ENCODE data around the gene MSTO1.
"Not testable (repeated sequence)": the region's sequence is repeated elsewhere in the genome, so short reads cannot be mapped to it uniquely, and the experiment has no call there.

Gene MSTO1

DNA sequence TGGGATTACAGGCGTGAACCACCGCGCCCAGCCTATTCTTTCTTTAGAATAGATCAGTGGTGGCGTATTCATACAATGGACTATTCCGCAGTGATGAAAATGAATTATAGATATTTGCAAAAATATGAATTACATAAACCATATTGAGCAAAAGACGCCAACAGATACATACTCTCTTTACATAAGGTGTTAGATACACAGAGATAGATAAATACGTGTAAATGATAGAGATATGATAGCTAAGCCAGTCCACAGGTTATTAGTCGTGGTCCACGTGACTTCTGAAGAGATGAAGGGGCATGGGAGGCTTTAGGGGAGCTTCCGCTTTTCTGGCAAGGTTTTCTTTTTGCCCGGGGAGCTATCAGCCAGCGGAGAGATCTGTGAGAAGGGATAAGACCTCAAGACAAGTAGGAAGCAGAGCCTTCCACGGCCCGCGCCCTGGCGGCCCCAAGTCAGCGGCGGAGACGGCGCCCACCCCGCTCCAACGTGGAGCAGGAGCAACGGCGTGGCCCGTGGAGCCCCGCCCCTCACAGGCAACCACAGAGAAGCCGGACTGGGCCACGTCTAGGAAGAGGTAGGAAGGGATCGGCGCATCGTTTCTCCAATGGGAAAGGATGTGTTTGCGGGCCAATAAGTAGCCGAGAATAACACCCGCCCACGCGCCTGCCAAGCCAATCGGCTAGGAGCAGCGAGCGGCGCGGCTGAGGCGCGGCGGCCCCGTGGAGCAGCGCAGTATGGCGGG lies at the start of gene MSTO1:
Gene MSTO1 (plus strand): TSS at position 704 of the 742 bp plus-strand sequence. CDS start 31 bp downstream, at position 735.
- peak; percentile 99 for DNase-seq

DNA sequence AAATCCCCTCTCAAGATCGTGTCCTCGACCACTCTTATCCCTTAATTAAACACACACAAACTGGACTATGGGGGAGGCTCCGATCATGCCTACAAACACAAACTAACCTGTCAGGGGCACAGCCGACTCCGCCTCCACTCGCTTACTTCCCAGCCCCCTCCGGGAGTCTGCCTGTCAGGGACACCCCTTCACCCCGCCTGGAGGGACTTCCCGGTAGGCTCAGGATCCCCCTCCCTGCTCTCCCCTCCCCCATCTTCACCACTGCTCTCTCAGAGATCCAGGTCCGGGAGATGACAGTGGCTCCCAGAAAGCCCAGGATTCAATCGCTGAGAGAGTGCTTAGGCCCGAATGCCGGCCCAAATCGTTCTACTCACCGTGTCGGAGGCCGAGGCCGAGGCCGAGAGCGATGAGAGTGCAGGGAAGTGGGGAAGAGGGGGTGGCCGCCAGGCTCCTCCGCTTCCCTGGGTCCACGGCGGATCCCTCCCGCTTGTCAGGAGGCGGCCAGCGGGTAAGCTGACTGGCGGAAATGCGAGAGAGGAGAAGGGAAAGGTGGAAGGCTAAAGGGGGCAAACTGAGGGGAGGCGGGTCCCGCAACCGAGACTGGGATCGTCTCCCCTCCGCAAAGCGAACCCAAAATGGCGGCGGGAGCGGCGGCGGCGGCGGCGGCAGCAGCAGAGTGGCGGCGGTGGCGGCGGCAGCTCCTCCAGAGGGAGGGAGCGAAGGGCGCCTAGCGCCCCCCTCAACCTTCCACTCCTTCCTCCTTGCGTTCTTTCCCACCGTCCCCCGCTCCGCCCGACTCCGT lies 48.0 kb upstream of the MSTO1 start:
- DNase-seq = peak; percentile 57

- DNase-seq = peak; percentile 91
These were observed 47.2 kb upstream of the MSTO1 start, which contains the start of gene ASH1L for GRCh38 chr1:155562581-155563376. Gene ASH1L, minus strand, starts transcription at chr1:155562803. Its CDS starts 41,284 bp downstream, at chr1:155521519.

DNA sequence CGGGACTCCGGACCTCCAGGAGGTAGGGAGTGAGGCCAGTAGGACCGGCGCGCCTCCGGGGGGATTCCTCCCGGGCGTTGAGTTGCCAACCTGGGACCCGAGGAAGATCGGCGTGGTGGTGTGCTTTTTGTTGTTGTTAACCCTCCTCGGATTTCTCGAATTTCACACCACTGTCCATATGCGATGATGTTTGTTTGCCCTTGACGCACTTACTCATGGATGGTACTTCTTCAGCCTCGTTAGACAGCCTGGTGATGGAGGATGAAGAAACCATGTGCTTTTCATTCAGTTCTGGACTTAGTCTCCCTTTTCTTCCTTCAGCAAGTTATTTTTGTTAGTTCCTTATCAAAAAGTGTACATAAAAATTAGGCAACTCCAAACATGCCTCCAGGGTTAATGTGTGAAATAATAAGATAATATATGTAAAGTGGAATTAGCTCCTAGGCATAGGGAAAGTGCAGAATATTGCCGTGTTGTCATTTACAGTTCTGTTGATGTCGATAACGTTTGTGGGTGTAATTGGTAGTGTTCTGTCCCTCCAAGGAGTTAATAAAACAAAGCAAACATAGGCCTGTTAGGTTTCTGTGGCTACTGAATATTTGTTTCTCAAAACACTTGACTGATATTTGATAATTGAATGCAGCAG lies 46.5 kb upstream of the MSTO1 start:
- not testable (repeated sequence) for DNase-seq

DNA sequence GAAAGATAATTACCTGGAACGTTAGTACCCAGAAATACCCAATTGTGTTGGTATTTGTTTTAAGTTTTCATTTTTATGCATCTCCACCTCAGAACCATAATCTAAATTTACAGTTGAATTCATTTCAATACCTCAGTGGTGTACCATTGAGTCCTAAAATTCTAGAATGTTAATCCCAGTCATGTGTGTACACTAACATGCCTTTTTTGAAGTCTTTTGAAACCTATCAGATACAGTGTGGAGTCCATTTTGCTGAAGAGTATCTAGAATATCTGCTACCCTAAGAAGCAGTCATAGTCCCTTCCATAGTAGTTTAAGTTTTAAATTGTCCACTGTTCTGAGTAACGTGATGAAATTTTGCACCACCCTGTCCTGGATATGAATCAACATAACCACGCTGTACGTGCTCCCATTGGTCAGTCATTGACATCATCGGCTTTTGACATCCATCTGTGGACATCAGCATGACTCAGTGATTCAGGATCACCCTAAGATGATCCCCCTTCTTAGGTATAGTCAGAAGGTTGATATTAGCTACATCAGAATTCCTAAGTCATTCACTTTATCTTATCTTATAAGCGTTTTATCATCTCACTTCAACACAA lies 39.9 kb upstream of the MSTO1 start:
- no peak for DNase-seq

- no peak for DNase-seq
These were observed 39.4 kb upstream of the MSTO1 start for GRCh38 chr1:155570593-155570990.

- no peak for DNase-seq
These were observed 35.9 kb upstream of the MSTO1 start for GRCh38 chr1:155574077-155574476.

GRCh38 chr1:155575608-155576007 lies 34.4 kb upstream of the MSTO1 start:
- DNase-seq = not testable (repeated sequence)

GRCh38 chr1:155583846-155584245 lies 26.2 kb upstream of the MSTO1 start:
- not testable (repeated sequence) for DNase-seq

DNA sequence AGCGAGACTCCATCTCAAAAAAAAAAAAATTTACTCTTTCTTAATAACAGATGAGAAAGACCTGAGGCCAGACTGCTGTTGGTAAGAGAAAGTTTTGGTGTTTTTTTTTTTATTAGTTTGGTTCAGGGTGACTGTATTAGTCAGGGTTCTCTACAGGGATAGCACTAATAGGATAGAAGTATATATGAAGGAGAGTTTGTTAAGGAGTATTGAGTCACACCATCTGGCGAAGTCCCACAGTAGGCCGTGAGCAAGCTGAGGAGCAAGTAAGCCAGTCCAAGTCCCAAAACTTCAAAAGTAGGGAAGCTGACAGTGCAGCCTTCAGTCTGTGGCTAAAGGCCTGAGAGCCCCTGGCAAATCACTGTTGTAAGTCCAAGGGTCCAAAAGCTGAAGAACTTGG lies 20.7 kb upstream of the MSTO1 start:
- not testable (repeated sequence) for DNase-seq

DNA sequence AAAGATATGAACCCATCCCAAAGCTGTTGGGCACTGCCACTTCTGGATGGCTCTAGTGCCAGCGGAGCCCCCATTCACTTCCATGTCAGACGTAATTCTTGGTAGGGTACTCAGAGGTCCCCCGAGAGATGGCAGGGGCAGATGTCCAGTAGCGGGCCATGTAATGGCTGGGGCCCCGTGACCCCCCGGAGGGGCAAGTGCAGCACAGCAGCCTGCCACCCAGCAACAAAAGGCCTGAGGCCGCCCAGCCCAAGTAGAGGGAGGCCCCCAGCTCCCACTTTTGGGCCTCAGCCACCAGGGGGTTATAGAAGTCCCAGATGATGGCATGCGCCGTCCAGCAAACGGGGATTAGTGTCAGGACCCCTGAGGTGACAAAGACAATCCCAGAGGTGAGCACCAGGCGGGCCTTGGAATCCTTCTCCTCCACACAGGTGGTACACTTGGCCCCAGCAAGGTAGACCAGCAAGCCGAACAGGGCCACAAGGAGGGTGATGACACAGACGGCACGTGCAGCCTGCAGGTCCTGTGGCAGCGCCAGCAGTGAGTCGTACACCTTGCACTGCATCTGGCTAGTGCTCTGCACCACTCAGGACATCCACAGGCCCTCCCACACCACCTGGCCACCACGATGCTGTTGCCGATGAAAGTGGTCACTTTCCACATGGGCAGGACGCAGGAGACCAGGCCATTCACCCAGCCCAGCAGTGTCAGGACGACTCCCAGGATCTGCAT lies 19.3 kb upstream of the MSTO1 start:
- not testable (repeated sequence) for DNase-seq

GRCh38 chr1:155591770-155592169 lies 18.2 kb upstream of the MSTO1 start:
- no peak for DNase-seq

DNA sequence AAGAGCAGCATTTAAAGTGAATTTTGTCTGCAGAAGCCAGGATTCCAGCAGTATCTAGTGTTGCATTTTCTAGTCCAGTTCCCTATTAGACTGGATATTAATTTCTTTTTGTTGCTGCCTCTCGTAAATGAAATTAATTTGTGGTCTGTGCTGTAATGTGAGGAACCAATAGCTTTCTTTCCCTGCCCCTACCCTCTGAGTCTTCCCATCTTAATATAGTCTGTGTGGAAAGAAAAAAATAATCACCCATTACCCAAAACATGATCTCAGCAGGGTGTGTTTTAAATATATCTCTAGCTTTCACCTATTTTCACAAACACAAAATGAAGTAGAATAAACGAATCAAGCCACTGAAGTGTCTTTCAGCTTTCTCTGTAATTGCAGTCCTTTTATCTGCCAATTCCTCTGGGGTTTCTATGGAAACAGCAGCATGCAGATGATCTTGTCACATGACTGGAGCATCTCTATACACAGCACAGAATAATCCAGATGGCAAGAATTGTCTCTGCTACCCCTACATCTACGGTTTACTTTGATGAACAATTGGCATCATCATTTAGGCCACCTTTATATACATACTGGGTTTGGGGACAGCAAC lies 14.0 kb upstream of the MSTO1 start:
- not testable (repeated sequence) for DNase-seq

DNA sequence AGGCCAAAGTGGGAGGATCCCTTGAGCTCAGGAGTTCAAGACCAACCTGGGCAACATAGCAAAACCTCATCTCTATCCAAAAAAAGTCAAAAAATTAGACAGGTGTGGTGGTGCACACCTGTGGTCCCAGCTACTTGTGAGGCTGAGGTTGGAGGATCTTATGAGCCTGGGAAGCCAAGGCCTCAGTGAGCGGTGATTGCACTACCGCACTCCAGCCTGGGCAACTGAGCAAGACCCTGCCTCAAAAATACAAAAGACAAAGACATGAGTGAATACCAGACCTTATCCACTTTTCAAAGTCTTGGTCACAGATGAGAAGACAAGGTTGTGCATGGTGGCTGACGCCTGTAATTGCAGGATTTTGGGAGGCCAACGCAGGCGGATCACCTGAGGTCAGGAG lies 13.2 kb upstream of the MSTO1 start:
- no peak for DNase-seq

DNA sequence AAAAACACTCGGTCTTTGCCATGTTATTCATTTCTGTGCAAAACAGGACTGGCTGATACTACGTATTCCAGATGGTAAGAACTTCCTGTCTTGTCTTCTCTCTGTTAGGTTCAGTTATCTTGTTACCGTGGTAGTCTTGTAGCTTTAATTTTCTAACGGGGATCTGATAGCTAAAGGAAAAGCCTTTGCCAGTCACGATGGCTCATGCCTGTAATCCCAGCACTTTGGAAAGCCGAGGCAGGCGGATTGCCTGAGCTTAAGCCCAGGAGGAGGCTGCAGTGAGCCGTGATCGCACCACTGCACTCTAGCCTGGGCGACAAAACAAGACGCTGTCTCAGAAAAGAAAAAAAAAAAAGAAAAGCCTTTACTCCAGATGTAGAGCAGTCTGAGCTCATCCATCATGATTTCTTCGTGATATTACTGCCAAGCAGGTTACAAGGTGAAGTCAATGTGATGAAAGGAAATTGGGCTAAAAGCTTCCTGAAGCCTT lies 11.1 kb upstream of the MSTO1 start:
- no peak for DNase-seq

GRCh38 chr1:155599828-155600572 lies 10.0 kb upstream of the MSTO1 start:
- DNase-seq = not testable (repeated sequence)

GRCh38 chr1:155607708-155608107 lies 2.3 kb upstream of the MSTO1 start:
- DNase-seq = peak; percentile 13

- DNase-seq = no peak
These were observed 1.2 kb upstream of the MSTO1 start for GRCh38 chr1:155608888-155609225.

- not testable (repeated sequence) for DNase-seq
These were observed 234 bp downstream of the MSTO1 start for GRCh38 chr1:155610257-155610647.

DNA sequence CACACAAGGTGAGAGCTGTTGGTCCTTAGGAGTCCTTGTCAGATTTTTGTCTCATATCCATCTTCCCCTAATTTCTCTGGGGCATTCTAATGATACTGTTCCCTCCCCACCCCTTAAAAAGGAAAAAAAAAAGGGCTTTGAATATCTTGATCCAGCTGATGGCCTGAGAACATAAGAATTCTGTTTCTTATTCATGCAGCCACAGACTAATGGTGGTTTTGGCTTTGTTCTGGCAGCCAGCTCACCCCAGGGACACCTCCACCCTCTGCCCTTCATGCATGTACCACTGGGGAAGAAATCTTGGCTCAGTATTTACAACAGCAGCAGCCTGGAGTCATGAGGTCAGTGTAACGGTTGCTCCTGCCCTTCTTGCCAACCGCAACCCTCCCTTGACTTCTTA lies 3.2 kb downstream of the MSTO1 start:
- DNase-seq = not testable (repeated sequence)
